A549 (cell line): Measurements from ENCODE around the gene BEX4. TPM values are rescaled to one million over a fixed set of nuclear protein-coding genes. Genes with fewer than 3 reads are reported as not detected.
"Not testable (repeated sequence)": the region's sequence is repeated elsewhere in the genome, so short reads cannot be mapped to it uniquely, and the experiment has no call there.

Experiments used
- ATAC-seq, 2 experiments: fragments of 200-7000 bp in 1 of 2; fragments of >200 bp in 1 of 2; cut with Nextera tagmentation in 1 of 2; cut with Tn5 transposase in 1 of 2; 3 replicates each; pipeline versions ENCODE4 v1.8.0 to v1.9.1; 2018 to 2020; ENCODE audit warnings: mild to moderate bottlenecking in 1 of 2, moderate library complexity in 1 of 2
- CTCF ChIA-PET: fragments of 300-600 bp; sonication (Branson Sonifier 250); formaldehyde crosslinking; extraction: SDS; loops from one replicate; lab custom pipeline; 2021; ENCODE audit warnings: antibody characterized with exemption, inconsistent platforms; lab: Yijun Ruan, JAX
- POLR2A ChIA-PET: fragments of 350-600 bp; formaldehyde crosslinking; extraction: SDS; loops from one replicate; lab custom pipeline; 2021; ENCODE audit warnings: antibody characterized with exemption, inconsistent platforms; lab: Yijun Ruan, JAX
- DNase-seq, 2 experiments: peaks; one replicate each; pipeline versions ENCODE4 v3.0.0 to v3.0.0-alpha.2; 2011 to 2016; ENCODE audit warnings: low read depth in 1 of 2, low spot score in 1 of 2
- FAIRE-seq: peaks from 2 replicates; lab custom pipeline; 2011; peaks lifted over from hg19 to GRCh38; lab: Jason Lieb, UNC
- H3K27ac ChIP-seq, 2 experiments: fragments of >200 bp; sonication (Bioruptor Twin); formaldehyde crosslinking; 3 replicates each; pipeline ENCODE4 v1.5.1; 2016 to 2017
- H3K4me1 ChIP-seq: fragments of >200 bp; sonication (Bioruptor Twin); formaldehyde crosslinking; 3 replicates; pipeline ENCODE4 v1.6.1; 2016
- H3K4me2 ChIP-seq: fragments of >200 bp; sonication (Bioruptor Twin); formaldehyde crosslinking; 3 replicates; pipeline ENCODE4 v1.6.1; 2016
- H3K4me3 ChIP-seq: fragments of >200 bp; sonication (Bioruptor Twin); formaldehyde crosslinking; 3 replicates; pipeline ENCODE4 v1.5.1; 2016
- H3K9me3 ChIP-seq: fragments of >200 bp; sonication (Bioruptor Twin); formaldehyde crosslinking; 3 replicates; pipeline ENCODE4 v1.6.1; 2016
- EHF ChIP-seq: fragments of 250-450 bp; sonication (Bioruptor Pico); IDR thresholded peaks from 2 replicates; pipeline ENCODE4 v1.5.0; 2020; ENCODE audit warnings: mild to moderate bottlenecking
- FOXS1 ChIP-seq: fragments of 250-450 bp; sonication (Bioruptor Pico); IDR thresholded peaks from 2 replicates; pipeline ENCODE4 v1.5.0; 2020; ENCODE audit warnings: mild to moderate bottlenecking, moderate library complexity
- HOXA7 ChIP-seq: fragments of 250-450 bp; sonication (Bioruptor Pico); IDR thresholded peaks from 2 replicates; pipeline ENCODE4 v1.5.0; 2020; ENCODE audit warnings: mild to moderate bottlenecking, moderate library complexity
- JUNB ChIP-seq: fragments of >200 bp; sonication (Bioruptor Twin); formaldehyde crosslinking; IDR thresholded peaks from 2 replicates; pipeline ENCODE4 v1.6.1; 2016
- KDM1A ChIP-seq: fragments of 200-600 bp; sonication (generic); IDR thresholded peaks from 2 replicates; pipeline ENCODE4 v1.6.1; 2016; ENCODE audit warnings: low read depth, mild to moderate bottlenecking
- KDM5A ChIP-seq: fragments of 200-600 bp; sonication (generic); IDR thresholded peaks from 2 replicates; pipeline ENCODE4 v1.6.1; 2016; ENCODE audit warnings: antibody characterized with exemption, mild to moderate bottlenecking
- MAX ChIP-seq: IDR thresholded peaks from 2 replicates; pipeline ENCODE4 v1.6.1; 2012
- MAZ ChIP-seq: fragments of 150-350 bp; IDR thresholded peaks from 2 replicates; pipeline ENCODE4 v1.6.1; 2014; ENCODE audit warnings: antibody characterized with exemption, low read depth, low read length, borderline replicate concordance
- MYC ChIP-seq: IDR thresholded peaks from 2 replicates; pipeline ENCODE4 v1.6.1; 2012; ENCODE audit warnings: mild to moderate bottlenecking, inconsistent platforms, low read length, improper control_type of control experiment, borderline replicate concordance
- NFE2L2 ChIP-seq: fragments of 150-350 bp; conservative IDR thresholded peaks from 2 replicates; pipeline ENCODE4 v1.6.1; 2014; ENCODE audit warnings: low read length
- NPAS2 ChIP-seq: fragments of 250-450 bp; sonication (Bioruptor Pico); IDR thresholded peaks from 2 replicates; pipeline ENCODE4 v1.8.0; 2022; ENCODE audit warnings: mild to moderate bottlenecking, moderate library complexity, borderline replicate concordance
- RARB ChIP-seq: fragments of 250-450 bp; sonication (Bioruptor Pico); IDR thresholded peaks from 2 replicates; pipeline ENCODE4 v1.8.0; 2021; ENCODE audit warnings: mild to moderate bottlenecking, moderate library complexity
- RCOR1 ChIP-seq: fragments of 150-350 bp; IDR thresholded peaks from 2 replicates; pipeline ENCODE4 v1.6.1; 2014; ENCODE audit warnings: antibody characterized with exemption, low read length, low read depth
- RNF2 ChIP-seq: fragments of 200-600 bp; sonication (generic); IDR thresholded peaks from 2 replicates; pipeline ENCODE4 v1.6.1; 2016; ENCODE audit warnings: low read depth, mild to moderate bottlenecking, antibody characterized with exemption, moderate library complexity, borderline replicate concordance
- ZFP36 ChIP-seq: fragments of 450-650 bp; IDR thresholded peaks from 2 replicates; pipeline ENCODE4 v1.6.1; 2014; ENCODE audit warnings: borderline replicate concordance; ENCODE audit not compliant: partially characterized antibody
- ZSCAN20 ChIP-seq: fragments of 250-450 bp; sonication (Bioruptor Pico); IDR thresholded peaks from 2 replicates; pipeline ENCODE4 v1.8.0; 2022; ENCODE audit warnings: mild to moderate bottlenecking, moderate library complexity
- WGBS: methylation state at CpG from one replicate; pipeline ENCODE4 v1.1.6; 2017; ENCODE audit errors: missing lambda C conversion rate; 5-methylcytosine and 5-hydroxymethylcytosine counted together
- polyA plus RNA-seq, 4 experiments: library from polyadenylated mRNA; depleted of rRNA in 3 of 4; stranded (reverse); fragments of >200 nt; fragmentation: RNase III in 1 of 4; extraction: RNeasy Plus Mini Kit Qiagen cat#74134 plus additional on column Dnase treatment in 1 of 4; gene quantifications; 2 replicates in 3 of 4; 3 replicates in 1 of 4; pipeline ENCODE4 v1.2.3, GENCODE V29; 2011 to 2017
- TF ChIP-seq, protein P1 (sequence below): IDR thresholded peaks from 2 replicates; pipeline ENCODE4 v1.6.1; 2012; ENCODE audit warnings: low read depth, borderline replicate concordance

Gene BEX4
- polyA plus RNA-seq, 2 of the 4 experiments (the other 2 are of a cell fraction) = 0.85 to 2.4 TPM

DNA sequence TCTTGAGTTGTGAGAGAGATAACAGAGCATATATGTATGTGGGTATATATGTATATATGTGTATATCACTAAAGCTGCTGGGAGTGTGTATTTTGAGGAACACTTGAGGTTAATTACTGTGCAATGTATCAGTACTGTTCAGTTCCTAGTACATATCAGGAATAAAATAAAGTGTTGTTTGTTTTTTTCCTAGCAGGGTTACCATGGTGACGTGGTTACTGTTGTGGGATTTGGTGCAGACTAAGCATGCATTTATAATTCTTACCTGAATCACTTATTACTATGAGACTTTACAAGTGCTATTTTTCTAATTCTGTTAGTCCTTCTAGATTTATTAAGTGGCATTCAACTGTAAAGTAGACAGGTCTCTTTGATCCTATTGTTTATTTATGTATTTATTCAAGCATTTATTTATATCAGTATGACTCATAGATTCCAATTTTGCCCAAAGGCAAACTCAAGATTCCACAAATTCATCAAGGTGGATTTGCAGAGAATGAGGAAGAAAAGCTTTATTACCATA is 26.9 kb upstream of the BEX4 start:
- DNase-seq = no peak
- Histone ChIP-seq H3K9me3 (no peaks in the 10 kb centered on the region), H3K4me1 (no peaks in the 10 kb centered on the region), H3K27ac (no peak overlapping the region), H3K4me3 (no peak overlapping the region), H3K4me2 (no peak overlapping the region)
- ChIA-PET POLR2A (no interaction called here), CTCF (interaction anchor here (1.4 kb wide), 1 partner anchor 12 kb away, joined by 4 read pairs; no protein-coding TSS in a partner anchor)
- TF ChIP-seq RARB (no peak), NFE2L2 (no peak), MYC (no peak), HOXA7 (CRISPR knock-in tag) (no peak), EHF (CRISPR knock-in tag) (no peak), RNF2 (no peak), NPAS2 (CRISPR knock-in tag) (no peak), RCOR1 (no peak), MAX (no peak), ZFP36 (no peak)
- no peak for ATAC-seq
- no peak for FAIRE-seq
- WGBS = 0% methylated on average over 1 of the region's 1 CpG

DNA sequence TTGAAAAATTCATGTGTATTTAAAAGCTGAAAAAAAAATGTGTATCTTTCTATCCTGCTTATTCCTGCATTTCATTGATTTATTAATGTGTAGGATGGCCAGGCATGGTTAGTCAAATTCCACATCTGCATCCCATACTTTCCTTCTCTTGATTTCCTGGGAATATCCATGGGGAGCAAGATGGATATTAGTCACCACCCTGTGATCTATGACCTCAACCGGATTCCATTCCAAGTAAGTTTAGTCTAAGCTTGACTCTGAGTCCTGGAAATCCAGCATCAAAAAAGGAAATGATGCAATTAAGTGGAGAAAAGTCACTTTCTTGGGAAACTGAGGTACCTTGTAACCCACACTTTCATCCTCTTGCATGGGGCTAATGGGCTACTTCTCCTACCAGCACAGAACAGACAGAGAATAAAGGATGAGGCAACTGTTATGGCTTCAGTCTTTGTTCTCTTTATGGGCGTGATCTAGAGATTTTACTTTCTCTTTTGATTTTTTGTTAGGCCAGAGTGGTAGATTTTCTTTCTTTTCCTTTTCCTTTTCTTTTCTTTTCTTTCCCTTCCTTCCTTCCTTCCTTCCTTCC is 17.1 kb upstream of the BEX4 start:
- no peak overlapping the region for H3K27ac ChIP-seq
- no peaks in the 10 kb centered on the region for H3K4me1 ChIP-seq
- ATAC-seq (no peak), FAIRE-seq (no peak), DNase-seq (no peak)
- ChIA-PET POLR2A (no interaction called here), CTCF (no interaction called here)
- 41% methylated on average over 2 of the region's 2 CpGs for WGBS
- no peak overlapping the region for H3K4me3 ChIP-seq
- H3K9me3 ChIP-seq = no peaks in the 10 kb centered on the region
- TF ChIP-seq FOXS1 (CRISPR knock-in tag) (no peak), NFE2L2 (no peak), KDM1A (no peak), JUNB (no peak), ZSCAN20 (CRISPR knock-in tag) (no peak), MAZ (no peak)
- TF ChIP-seq, protein P1, sequence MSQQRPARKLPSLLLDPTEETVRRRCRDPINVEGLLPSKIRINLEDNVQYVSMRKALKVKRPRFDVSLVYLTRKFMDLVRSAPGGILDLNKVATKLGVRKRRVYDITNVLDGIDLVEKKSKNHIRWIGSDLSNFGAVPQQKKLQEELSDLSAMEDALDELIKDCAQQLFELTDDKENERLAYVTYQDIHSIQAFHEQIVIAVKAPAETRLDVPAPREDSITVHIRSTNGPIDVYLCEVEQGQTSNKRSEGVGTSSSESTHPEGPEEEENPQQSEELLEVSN = no peak
- 0 out of 3 replicates have a peak overlapping the region, but pooled peaks have one; percentile 25 for H3K4me2 ChIP-seq

GRCh38 chrX:103198668-103199067 is 16.2 kb upstream of the BEX4 start:
- FAIRE-seq, POLR2A ChIA-PET, H3K27ac ChIP-seq, H3K4me3 ChIP-seq, H3K4me1 ChIP-seq, DNase-seq, H3K4me2 ChIP-seq, ATAC-seq, CTCF ChIA-PET, H3K9me3 ChIP-seq: not testable (repeated sequence)
- WGBS = 33% methylated on average over 4 of the region's 4 CpGs

DNA sequence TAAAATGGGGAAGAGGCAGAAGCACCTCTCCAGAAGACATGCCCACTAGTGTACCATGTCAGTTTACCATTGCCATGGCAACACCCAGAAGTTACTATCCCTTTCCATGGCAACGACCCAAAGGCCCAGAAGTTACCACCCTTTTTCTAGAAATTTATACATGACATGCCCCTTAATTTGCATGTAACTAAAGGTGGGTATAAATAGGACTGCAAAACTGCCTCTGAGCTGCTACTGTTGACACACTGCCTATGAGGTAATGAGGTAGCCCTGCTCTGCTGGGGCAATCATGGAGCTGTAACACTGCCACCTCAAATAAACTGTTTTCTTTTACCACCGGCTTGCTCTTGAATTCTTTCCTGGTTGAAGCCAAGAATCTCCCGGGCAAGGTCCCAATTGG is 13.9 kb upstream of the BEX4 start:
- Histone ChIP-seq H3K9me3 (no peaks in the 10 kb centered on the region), H3K4me1 (no peaks in the 10 kb centered on the region), H3K4me2 (no peak overlapping the region), H3K27ac (no peak overlapping the region), H3K4me3 (no peak overlapping the region)
- DNase-seq (no peak), ATAC-seq (no peak), FAIRE-seq (no peak)
- ChIA-PET CTCF (interaction anchor here (2.4 kb wide), 1 partner anchor 10 kb away, joined by 12 read pairs; no protein-coding TSS in a partner anchor), POLR2A (no interaction called here)
- WGBS = 13% methylated on average over 3 of the region's 3 CpGs
- TF ChIP-seq KDM5A = no peak
